Activated CD8-positive, alpha-beta memory T cell treated with anti-CD3 and anti-CD28 coated beads for 1 hour (primary cell): ENCODE results near the gene ITSN1.
"Not testable (repeated sequence)": the region's sequence is repeated elsewhere in the genome, so short reads cannot be mapped to it uniquely, and the experiment has no call there.

Source experiments
- DNase-seq, 2 donors: peaks; one replicate each; pipeline ENCODE4 v3.0.0-alpha.2; 2020; ENCODE audit warnings: low read depth in 1 of 2; ENCODE audit errors: extremely low read depth in 1 of 2

Gene ITSN1

DNA sequence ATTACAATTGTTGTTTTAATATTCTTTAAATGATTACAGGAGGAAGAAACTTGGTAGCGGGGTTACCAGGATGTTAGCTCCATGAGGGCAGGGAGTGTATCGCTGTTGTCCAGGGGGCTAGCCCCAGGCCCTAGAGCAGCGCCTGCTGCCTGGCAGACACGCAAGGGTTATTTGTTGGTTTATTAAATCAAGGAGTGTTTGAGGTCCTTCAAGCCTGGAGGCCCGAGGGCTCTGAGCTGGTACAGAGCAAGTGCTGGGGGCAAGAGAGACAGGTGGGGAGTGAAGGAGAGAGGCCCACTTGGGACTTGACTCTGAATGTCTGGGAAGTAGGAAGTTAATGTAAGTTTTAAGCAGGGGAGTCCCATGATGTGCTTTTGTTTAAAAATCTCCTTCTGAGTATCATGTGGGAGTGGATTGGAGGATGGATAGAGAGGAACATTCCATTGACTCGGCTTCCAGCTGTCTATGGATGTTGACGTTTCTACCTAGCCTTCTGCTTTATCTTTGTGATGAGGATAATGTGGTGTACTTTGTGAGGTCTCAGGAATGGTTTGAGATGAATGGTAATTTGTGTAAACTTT lies 8.7 kb downstream of the ITSN1 start:
- no peak for DNase-seq

DNA sequence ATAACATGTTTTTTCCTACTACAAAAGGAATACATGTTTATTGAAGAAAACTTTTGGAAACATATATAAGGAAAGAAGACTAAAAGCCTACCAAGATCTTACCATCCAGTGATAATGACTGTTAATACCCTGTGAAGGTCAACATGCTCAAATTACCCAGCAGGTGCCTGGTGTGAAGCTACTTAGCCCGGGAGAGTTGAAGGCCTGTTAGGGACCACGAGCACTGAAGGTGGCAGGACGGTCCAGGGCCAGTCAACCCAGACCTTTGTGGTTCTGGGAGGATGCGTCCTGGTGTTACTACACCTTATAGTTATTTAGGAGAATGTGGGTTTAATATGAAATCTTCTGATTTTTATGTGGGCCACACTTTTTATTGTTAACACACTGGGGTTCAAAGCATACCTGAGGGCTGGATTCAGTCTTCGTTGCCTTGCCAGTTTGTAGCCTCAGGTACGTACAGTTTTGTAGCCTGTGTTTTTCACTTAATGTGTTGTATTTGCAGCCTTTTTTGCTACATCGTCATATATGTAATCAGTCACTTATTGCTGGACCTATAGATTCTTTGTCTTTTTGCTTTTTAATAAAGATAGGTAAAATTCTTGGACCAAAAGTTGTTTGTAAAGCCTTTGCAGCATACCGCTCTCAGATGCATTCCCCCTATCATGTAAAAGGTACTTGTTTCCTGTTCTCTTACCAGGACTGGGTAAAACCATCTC lies 9.8 kb downstream of the ITSN1 start:
- no peak for DNase-seq

DNA sequence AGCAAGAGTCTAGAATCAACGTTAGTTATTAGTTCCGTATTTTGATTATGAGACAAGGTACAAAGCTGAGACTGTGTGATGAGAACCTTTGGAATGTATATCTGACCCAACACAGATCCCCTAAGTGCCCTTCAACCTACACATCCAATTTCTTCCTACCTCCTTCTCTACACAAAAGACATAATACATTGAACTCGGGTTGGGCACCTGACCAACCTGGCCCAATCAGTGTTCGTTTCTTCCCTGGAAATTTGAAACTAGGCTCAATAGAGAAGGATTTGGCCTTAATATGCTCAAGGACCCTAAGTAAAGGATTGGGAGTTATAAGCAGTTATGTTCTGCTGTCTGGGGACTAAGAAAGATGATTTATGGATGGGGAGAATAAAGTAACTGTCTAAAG lies 12.1 kb downstream of the ITSN1 start:
- DNase-seq, result no peak

DNA sequence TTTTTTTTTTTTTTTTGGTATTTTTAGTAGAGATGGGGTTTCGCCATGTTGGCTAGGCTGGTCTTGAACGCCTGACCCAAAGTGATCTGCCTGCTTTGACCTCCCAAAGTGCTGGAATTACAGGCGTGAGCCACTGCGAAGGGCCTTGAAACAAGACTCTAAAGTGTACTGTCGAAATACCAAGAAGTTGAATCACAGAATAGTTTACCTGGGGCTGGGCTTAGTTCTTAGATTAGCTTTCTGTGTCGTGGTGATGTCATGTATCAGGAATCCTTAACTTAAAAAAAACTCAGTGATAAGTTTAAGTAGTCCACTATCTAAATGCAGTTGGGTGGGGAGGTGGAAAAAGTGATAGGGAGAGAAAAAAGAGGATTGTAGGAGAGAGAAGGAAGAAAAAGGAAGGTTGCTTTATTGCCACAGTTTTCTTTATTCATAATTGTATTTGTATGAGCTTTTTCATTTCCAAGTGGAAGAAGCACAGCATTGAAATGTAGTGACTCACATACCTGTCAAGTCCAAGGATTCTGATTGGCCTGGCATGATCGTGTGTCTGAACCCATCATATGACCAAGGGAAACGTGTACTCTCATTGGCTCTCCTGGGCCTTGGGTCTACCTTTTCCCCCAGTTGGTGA lies 13.4 kb downstream of the ITSN1 start:
- no peak for DNase-seq

DNA sequence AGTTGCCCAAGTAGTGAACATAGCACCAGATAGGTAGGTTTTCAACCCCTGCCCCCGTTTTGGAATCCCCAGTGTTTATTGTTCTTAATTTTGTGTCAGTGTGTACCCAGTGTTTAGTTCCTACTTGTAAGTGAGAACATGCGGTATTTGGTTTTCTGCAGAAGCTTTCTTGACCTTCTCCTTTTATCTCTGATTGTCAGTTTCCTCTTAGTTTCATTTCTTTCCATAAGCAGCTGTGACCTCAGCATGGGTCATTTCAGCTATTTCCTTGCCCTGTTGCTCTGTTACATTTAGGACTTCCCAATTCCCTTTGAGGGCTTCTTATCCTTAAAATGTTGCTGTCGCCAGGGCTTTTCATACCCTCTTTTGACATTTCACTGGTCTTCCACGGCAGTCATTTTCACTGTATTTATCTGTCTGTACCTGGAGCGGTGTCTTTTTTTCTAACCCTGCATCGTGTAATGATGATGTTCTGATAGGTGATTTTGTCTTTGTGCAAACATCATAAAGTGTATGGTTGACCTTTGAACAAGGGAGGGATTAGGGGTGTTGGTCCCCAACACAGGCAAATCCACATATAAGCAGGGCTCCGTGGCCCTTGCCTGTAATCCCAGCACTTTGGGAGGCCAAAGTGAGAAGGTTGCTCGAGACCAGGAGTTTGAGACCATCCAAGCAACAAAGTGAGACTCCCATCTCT lies 15.0 kb downstream of the ITSN1 start:
- no peak for DNase-seq

DNA sequence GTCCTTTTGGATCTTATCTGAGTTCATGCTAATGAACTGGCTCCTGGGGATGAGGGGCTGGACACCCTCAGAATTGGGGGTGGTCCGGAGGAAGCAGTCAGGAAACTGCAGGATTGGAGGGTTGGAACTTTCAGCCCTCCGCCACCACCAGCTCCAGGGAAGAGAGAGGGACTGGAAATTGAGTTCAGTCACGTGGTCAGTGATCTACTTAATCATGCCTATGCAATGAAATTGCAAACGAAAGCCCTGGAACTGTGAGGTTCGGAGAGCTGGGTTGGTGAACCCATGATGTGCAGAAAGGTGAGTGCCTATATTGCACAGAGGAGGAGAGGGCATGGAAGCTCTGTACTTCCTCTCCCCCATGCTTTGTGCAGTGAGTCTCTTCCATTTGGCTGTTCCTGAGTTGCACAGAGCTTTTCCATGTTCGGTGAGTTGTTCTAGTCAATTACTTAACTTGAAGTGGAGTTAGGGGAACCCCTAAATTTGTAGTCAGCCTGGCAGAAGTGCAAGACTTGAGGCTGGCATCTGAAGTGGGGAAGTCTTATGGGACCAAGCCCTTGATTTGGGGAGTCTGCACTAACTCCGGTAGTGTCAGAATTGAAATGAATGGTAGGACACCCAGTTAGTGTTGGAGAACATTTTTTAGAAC lies 16.7 kb downstream of the ITSN1 start:
- DNase-seq, result no peak

DNA sequence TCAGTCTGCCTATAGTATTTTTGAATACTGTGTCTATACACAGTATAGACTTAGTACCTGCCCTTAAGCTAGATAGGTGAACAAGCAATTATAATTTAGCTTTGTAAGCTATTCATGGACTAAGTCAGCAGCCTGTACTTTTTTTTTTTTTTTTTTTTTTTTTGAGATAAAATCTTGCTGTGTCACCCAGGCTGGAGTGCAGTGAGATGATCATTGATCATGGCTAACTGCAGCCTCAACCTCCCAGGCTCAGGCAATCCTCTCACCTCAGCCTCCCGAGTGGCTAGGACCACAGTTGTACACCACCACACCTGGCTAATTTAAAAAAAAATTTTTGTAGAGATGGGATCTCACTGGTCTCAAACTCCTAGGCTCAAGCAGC lies 17.3 kb downstream of the ITSN1 start:
- no peak for DNase-seq

DNA sequence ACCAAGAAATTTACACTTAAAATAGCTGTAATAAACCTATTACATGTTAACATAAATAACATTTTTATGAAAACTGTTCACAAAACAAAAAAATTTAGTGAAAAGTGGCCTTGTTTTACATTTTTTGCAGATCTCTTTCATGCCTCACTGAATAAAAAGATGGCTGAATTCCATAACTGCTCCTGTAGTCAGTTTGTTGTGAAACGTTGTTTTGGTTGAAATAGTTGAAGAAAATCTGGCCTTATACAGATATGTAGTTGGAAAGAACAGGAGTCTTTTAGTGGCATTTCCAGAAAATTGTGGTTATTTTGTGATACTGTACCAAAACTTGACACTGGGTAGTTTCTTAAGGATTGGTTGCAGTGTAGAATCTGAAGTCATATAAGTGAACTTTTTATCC lies 18.1 kb downstream of the ITSN1 start:
- no peak for DNase-seq

DNA sequence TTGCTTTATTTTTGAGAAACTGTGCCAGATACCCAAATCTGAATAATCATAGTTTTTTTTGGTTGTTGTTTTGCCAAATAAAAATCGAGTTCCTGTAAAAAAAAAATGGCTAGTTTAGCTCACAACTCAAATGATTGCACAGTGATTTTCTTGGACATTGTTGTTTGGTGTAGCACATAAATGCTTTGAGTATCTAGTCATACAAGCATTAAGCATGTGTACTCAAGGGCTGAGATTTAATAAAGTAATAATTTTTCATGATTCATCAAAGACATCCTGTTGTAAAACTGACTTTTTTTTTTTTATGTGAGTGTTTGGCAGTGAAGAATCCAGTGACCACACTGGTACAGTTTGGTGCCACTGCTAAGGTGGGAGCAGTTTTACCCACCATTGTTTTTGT lies 18.8 kb downstream of the ITSN1 start:
- no peak for DNase-seq

DNA sequence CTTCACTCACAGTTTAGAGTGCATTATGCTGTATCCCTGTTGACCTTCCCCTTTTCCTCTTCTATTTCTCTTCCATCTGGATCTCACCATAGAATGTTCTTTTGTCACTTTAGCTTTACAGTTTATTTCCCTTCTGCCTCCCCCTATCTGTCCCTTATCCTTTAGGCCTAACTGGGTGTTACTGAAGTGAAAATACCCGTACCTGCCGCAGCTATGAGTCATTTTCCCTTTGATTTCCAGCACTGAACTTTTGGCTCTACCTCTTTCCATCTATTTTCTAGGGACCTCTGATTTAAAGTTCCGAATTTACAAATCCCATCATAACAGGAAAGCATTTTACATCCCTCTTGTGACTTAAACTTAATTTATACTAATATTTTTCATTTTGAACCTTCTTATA lies 19.7 kb downstream of the ITSN1 start:
- no peak for DNase-seq

DNA sequence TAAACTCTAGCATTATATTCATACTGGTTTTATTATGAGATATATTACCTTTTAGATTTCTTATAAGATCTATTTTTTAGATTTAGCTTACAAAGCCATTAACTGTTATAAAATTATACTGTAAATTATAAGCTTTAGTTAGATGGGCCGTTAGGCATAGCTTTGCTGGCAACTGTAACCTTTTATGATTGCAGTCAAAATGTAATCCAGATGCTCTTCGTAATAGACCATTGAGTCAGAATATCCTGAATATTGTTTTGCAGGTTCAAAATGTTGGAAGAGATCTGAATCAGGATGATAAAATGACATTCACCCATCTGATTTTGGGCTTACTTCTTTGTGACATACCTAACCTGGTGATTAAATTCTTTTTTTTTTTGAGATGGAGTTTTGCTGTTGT lies 20.9 kb downstream of the ITSN1 start:
- DNase-seq, result no peak

DNA sequence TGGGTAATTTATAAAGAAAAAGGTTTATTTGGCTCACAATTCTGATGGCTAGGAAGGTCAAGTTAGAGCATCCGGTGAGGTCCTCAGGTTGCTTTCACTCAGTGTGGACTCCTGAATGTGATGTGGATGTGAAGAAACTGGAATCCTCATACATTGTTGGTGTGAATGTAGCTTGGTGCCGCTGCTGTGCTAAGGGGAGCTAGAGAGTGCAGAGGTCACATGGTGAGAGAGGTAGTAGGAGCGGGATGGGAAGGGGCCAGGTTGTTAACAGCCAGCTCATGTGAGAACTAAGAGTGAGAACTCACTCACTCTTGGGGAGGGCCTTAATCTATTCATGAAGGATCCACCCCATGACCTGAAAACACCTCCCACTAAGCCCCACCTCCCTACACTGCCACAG lies 21.8 kb downstream of the ITSN1 start:
- DNase-seq, result no peak

DNA sequence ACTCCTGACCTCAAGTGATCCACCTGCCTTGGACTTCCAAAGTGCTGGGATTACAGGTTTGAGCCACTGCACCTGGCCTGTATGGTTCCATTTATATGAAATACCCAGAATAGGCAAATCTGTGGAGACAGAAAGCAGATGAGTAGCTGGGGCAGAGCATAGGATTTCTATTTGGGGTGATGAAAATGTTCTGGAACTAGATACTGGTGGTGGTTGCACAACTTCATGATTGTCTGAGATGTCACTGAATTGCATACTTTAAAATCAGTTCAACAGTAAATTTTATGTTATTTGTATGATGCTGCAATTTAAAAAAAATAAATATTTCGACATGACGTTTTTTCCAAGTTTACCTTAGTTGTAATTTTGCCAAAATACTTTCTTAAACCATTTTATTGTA lies 23.9 kb downstream of the ITSN1 start:
- no peak for DNase-seq

DNA sequence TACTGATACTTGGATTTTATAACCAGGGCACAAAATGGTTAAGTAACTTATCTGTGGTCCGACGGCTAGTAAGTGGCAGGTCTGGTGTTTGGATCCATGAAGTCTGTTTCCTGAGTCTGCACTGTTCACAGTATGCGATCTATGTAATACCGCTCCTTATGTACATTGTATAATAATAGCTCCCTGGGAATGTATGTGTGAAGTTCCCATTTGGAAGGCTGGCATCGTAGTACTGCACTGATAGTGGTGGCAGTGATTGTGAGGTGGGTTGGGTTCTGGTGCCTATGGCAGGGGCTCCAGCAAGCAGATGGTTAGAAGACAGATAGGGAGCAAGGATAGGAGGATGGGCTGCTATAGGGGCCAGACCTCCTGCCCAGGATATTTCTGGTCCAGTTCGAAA lies 25.3 kb downstream of the ITSN1 start:
- no peak for DNase-seq

DNA sequence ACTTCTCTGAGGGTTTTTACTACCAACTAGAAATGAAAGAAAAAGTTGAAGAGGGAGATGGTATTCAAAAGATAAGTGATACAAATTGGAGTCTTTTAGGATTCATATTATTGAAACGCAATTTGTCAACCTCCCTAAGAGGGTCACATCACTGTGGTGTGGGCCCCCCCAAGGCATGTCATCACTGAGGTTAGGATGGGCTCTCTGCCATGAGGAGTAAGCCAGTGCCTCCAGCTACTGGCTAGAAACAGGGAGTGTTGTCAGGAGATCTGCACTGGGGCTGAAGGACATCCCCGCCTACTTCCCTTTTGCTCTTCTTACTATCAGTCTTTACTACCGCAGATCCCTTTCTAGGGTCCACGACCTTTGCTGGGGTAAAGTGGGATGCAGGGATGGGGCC lies 25.9 kb downstream of the ITSN1 start:
- no peak for DNase-seq

DNA sequence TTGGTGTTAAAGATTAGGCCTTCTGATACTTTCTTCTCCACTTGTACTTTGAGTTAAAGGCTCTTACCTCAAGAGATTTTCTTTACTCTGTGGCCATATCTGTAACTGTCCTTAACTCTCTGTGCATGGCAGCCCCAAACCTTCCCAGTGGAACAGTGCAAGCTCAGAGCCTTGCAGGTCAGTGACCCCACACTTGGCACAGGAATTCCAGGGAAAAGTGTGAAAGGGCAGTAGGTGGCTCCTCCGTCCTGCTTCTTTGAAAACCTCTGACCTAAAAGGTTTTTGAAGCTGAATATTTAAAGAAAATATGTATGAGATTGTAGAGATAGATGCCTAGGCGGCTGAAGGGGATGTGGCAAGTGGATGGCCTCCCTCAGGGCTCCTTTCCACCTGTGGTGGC lies 26.3 kb downstream of the ITSN1 start:
- no peak for DNase-seq

DNA sequence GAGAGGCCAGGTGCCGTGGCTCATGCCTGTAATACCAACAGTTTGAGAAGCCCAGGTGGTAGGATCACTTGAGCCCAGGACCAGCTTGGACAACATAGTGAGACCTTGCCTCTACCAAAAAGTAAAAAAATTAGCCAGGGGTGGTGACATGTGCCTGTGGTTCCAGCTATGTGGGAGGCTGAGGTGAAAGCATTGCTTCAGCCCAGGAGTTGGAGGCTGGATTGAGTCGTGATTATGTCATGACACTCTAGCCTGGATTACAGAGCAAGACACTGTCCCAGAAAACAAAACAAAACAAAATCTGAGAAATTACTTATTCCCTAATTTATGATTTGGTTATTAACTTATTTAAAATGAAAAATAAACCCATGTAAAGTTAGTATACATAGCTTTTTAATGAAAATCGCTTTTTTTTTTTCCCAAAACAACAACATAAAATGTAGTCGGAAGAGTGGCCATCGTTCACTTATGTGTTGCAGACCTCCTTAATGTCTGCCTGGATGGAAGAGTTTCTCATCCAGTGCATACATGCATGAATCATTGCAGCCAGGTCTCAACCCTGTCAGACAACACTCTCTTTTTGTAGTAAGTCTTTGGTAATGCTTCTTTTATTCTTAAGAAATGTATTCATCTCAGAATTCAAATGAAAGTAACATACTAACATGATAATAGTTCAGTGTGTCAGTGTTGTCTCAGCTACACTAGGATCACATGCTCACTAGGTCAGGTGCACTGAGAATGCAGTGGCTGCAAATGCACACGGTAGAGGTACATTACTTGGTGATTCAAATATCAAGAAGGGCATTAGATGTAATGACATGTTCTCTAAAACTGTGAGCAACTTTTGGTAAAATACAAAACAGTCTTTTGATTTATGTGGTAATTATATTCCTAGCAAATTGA lies 28.0 kb downstream of the ITSN1 start:
- DNase-seq, result no peak

DNA sequence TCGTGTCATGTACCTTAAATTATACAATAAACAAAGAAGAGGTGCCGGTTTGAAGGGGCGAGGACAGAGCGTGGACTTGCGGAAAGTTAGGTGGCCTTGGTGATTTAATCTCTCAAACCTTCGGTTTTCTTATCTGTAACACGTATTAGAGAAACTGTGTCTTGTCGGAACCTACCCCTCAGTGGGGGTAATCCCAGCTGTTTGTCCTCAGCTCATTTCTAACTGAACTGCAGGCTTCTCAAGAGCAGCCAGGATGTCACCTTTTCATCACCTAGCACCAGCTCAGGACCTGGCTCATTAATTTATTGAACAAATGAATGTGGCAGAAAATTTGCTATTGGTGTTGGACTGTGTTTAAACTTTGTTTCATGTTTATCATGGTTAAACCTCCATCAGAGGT lies 31.2 kb downstream of the ITSN1 start:
- no peak for DNase-seq

DNA sequence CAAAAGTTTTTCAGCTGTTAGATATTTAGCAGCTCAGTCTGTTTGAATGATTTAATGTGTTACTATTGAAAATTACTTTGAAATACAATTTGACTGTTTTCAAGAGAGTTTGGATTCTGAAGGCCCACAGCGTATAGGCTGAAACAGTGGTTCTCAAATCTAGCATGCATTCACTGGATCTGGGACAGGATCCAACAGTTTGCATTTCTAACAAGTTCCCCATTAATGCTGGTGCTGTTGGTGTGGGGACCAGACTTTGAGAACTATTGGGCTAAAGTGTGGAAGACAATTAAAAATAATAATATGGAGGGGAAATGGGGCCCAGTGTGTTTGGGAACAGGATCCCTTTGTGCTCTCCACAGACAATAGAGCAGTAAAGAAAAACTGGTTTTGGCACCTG lies 31.9 kb downstream of the ITSN1 start:
- no peak for DNase-seq

DNA sequence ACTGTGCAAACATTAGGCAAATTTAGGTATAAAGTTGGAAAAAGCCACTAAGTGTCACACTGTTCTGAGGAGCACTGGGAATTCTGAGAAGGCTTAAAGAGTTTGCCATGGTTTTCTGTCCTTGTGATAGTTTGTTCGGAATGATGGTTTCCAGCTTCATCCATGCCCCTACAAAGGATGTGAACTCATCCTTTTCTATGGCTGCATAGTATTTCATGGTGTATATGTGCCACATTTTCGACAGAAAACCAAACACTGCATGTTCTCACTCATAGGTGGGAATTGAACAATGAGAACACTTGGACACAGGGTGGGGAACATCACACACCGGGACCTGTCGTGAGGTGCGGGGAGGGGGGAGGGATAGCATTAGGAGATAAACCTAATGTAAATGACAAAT lies 34.4 kb downstream of the ITSN1 start:
- DNase-seq, result not testable (repeated sequence)

DNA sequence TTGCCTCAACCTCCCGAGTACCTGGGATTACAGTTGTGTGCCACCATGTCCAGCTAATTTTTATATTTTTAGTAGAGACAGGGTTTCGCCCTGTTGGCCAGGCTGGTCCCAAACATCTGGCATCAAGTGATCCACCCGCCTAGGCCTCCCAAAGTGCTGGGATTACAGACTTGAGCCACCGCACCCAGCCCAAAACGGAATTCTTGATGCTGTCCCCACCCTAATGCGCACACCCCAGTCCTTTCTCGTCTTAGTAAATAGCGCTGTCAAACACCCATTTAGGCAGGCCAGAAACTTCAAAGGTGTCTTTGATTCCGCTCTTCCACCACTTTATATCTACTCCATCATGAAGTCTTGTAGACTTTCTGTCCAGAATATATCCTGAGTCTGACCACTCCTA lies 35.1 kb downstream of the ITSN1 start:
- no peak for DNase-seq
